Panc1 (cell line): ENCODE measurements around the gene SHISA7.

ENCODE experiments used
- POLR2AphosphoS5 ChIP-seq: IDR thresholded peaks from 2 replicates; pipeline ENCODE4 v1.6.1; 2012; ENCODE audit warnings: mild to moderate bottlenecking, low read depth, low read length, moderate library complexity
- SIN3A ChIP-seq: IDR thresholded peaks from 2 replicates; pipeline ENCODE4 v1.6.1; 2012; ENCODE audit warnings: low read depth, mild to moderate bottlenecking, low read length, moderate library complexity, borderline replicate concordance; ENCODE audit not compliant: insufficient read depth
- TF ChIP-seq, protein P1 (sequence below): fragments of 450-650 bp; IDR thresholded peaks from 2 replicates; pipeline ENCODE4 v1.5.1; 2017; ENCODE audit warnings: mild to moderate bottlenecking
- TF ChIP-seq, protein P2 (sequence below), 2 experiments: IDR thresholded peaks; 2 replicates each; pipeline ENCODE4 v1.6.1; 2011 to 2012; ENCODE audit warnings: low read depth in 2 of 2, control low read depth in 1 of 2, low read length in 1 of 2, mild to moderate bottlenecking in 1 of 2, moderate library complexity in 1 of 2; ENCODE audit not compliant: insufficient read depth in 1 of 2

DNA sequence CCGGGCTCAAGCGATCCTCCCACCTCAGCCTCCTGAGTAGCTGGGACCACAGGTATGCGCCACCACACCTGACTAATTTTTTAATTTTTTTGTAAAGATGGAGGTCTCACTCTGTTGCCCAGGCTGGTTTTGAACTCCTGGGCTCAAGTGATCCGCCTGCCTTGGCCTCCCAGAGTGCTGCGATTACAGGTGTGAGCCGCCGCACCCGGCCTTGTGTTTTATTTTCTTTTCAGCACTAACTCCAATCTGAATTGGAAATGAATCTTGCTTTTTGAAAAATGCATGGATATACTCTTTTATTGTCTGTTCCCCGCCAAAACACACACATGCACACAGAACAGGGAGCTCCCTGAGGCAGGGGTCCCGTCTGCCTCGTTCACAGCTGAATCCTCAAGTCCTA lies 19.6 kb upstream of the SHISA7 start:
- TF ChIP-seq, protein P1, sequence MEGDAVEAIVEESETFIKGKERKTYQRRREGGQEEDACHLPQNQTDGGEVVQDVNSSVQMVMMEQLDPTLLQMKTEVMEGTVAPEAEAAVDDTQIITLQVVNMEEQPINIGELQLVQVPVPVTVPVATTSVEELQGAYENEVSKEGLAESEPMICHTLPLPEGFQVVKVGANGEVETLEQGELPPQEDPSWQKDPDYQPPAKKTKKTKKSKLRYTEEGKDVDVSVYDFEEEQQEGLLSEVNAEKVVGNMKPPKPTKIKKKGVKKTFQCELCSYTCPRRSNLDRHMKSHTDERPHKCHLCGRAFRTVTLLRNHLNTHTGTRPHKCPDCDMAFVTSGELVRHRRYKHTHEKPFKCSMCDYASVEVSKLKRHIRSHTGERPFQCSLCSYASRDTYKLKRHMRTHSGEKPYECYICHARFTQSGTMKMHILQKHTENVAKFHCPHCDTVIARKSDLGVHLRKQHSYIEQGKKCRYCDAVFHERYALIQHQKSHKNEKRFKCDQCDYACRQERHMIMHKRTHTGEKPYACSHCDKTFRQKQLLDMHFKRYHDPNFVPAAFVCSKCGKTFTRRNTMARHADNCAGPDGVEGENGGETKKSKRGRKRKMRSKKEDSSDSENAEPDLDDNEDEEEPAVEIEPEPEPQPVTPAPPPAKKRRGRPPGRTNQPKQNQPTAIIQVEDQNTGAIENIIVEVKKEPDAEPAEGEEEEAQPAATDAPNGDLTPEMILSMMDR = no peak
- TF ChIP-seq POLR2AphosphoS5 = no peak
- TF ChIP-seq SIN3A = no peak
- TF ChIP-seq, protein P2, sequence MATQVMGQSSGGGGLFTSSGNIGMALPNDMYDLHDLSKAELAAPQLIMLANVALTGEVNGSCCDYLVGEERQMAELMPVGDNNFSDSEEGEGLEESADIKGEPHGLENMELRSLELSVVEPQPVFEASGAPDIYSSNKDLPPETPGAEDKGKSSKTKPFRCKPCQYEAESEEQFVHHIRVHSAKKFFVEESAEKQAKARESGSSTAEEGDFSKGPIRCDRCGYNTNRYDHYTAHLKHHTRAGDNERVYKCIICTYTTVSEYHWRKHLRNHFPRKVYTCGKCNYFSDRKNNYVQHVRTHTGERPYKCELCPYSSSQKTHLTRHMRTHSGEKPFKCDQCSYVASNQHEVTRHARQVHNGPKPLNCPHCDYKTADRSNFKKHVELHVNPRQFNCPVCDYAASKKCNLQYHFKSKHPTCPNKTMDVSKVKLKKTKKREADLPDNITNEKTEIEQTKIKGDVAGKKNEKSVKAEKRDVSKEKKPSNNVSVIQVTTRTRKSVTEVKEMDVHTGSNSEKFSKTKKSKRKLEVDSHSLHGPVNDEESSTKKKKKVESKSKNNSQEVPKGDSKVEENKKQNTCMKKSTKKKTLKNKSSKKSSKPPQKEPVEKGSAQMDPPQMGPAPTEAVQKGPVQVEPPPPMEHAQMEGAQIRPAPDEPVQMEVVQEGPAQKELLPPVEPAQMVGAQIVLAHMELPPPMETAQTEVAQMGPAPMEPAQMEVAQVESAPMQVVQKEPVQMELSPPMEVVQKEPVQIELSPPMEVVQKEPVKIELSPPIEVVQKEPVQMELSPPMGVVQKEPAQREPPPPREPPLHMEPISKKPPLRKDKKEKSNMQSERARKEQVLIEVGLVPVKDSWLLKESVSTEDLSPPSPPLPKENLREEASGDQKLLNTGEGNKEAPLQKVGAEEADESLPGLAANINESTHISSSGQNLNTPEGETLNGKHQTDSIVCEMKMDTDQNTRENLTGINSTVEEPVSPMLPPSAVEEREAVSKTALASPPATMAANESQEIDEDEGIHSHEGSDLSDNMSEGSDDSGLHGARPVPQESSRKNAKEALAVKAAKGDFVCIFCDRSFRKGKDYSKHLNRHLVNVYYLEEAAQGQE (IDR thresholded peaks at IDR 0.05; ENCODE audit: insufficient read depth in 1 of 2, low read depth in 2 of 2, low read length in 1 of 2) = no peak
